ENCODE data around the gene PLCG1.
A peak's percentile ranks its signal among the peaks of the same experiment; 100 is the strongest.

PLCG1 gene

GRCh38 chr20:41134362-41135186 is 2.8 kb upstream of the PLCG1 start:
- DNase-seq (ENCODE audit: insufficient read length, low spot score), result no peak
- FAIRE-seq, result no peak
- TF ChIP-seq SPI1 (IDR thresholded peaks at IDR 0.05; ENCODE audit: low read depth, low read length) (no peak), POLR2AphosphoS5 (IDR thresholded peaks at IDR 0.05; ENCODE audit: low read depth, low read length) (no peak), POLR2A (IDR thresholded peaks at IDR 0.05; ENCODE audit: low read depth, low read length) (no peak), PAX5 (IDR thresholded peaks at IDR 0.05; ENCODE audit: insufficient read depth, low read length, severe bottlenecking) (no peak), TAF1 (IDR thresholded peaks at IDR 0.05; ENCODE audit: low read depth, low read length) (no peak), POU2F2 (IDR thresholded peaks at IDR 0.05; ENCODE audit: low read depth, low read length) (no peak)

GRCh38 chr20:41135187-41135887 is 2.0 kb upstream of the PLCG1 start:
- FAIRE-seq (peak; percentile 85), DNase-seq (ENCODE audit: insufficient read length, low spot score) (no peak)
- TF ChIP-seq SPI1 (IDR thresholded peaks at IDR 0.05; ENCODE audit: low read depth, low read length), result no peak
- no peak for TF ChIP-seq PAX5 (IDR thresholded peaks at IDR 0.05; ENCODE audit: insufficient read depth, low read length, severe bottlenecking)
- TF ChIP-seq POLR2A (IDR thresholded peaks at IDR 0.05; ENCODE audit: low read depth, low read length), result no peak
- no peak for TF ChIP-seq POLR2AphosphoS5 (IDR thresholded peaks at IDR 0.05; ENCODE audit: low read depth, low read length)
- TF ChIP-seq TAF1 (IDR thresholded peaks at IDR 0.05; ENCODE audit: low read depth, low read length), result no peak
- TF ChIP-seq POU2F2 (IDR thresholded peaks at IDR 0.05; ENCODE audit: low read depth, low read length), result no peak

DNA sequence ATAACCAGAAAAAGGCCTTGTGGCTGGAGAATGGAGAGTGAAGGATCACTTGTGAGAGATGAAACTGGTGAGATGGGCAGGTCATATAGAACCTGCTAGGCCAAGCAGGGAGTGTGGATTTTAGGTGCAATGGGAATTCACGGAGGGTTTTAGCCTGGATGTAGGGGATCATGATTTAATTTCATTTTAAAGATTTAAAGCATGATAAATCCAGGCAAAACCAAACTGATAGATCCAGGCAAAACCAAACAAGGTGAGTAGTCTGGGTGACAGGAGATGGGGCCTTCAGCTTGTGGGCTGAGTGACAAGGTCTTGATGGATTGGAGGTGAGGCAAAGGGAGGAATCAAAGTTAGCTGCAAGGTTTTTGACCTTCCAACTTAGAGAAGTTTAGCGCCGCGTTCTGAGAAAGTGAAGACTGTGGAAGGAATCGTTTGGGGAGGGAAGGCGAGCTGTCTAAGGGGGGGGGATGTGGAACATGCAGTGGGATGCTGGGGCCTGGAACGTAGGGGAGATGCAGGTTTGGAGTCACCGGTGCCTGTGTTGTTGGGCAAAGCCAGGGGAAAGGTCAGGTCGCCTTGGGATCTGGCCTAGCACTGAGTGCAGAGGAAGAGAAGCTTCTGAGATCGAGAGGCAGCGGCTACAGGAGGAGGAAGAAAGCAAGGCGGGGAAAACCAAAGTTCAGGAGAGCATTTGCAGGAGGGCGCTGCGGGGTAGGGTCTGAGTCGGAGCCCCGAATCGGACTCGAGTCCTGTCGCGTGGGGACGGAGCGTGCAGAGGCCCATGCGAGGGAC is 1.3 kb upstream of the PLCG1 start:
- TF ChIP-seq TAF1 (IDR thresholded peaks at IDR 0.05; ENCODE audit: low read depth, low read length) (no peak), SPI1 (IDR thresholded peaks at IDR 0.05; ENCODE audit: low read depth, low read length) (no peak), POU2F2 (IDR thresholded peaks at IDR 0.05; ENCODE audit: low read depth, low read length) (no peak), POLR2AphosphoS5 (IDR thresholded peaks at IDR 0.05; ENCODE audit: low read depth, low read length) (no peak), POLR2A (IDR thresholded peaks at IDR 0.05; ENCODE audit: low read depth, low read length) (no peak), PAX5 (IDR thresholded peaks at IDR 0.05; ENCODE audit: insufficient read depth, low read length, severe bottlenecking) (no peak)
- DNase-seq (ENCODE audit: insufficient read length, low spot score), result no peak
- no peak for FAIRE-seq

- FAIRE-seq, result no peak
These were observed 501 bp downstream of the PLCG1 start for GRCh38 chr20:41137614-41138474.

DNA sequence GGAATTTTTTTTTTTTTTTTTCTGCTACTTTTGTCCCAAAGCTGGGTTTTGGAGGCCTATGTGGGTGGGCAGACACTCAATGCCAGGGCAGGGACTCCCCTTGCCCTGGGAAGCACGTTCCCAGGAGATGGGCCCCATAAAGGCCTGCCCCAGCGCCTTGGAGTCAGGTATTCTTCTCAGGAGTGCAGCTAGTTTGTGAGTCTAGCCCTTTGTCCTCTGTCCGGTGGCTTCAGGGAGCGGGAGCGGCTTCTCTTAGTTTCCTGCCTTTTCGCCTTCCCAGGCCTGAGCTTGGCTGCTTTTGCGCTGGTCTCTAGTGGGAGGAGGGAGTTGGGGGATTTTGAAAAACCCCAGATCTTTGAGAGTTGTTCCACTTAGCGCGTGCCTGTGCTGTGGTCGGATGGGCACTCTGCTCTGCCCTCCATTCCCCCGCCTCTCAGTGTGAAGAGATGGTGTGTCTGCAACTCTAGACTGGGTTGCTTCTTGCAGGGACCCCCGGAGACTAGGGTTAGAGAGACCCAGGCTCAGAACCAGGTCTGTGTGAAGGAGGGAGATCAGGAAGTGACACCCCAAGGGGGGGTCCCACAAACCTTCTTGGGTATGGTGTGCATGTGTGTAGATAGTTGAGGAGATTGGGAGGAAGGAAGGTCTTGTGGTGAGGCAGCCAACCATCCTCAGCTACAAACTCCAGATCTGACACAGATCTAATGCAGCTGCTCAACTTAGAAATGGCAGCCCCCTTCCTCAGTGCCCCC is 1.3 kb downstream of the PLCG1 start:
- DNase-seq (ENCODE audit: insufficient read length, low spot score) (no peak), FAIRE-seq (peak; percentile 40)
- TF ChIP-seq POU2F2 (IDR thresholded peaks at IDR 0.05; ENCODE audit: low read depth, low read length) (no peak), POLR2AphosphoS5 (IDR thresholded peaks at IDR 0.05; ENCODE audit: low read depth, low read length) (no peak; the same call in 1 of the 2 replicates), SPI1 (IDR thresholded peaks at IDR 0.05; ENCODE audit: low read depth, low read length) (peak; percentile 52), PAX5 (IDR thresholded peaks at IDR 0.05; ENCODE audit: insufficient read depth, low read length, severe bottlenecking) (no peak), TAF1 (IDR thresholded peaks at IDR 0.05; ENCODE audit: low read depth, low read length) (peak; percentile 26; the same call in 1 of the 2 replicates), POLR2A (IDR thresholded peaks at IDR 0.05; ENCODE audit: low read depth, low read length) (no peak)

More at GRCh38 chr20:41137614-41138474, 501 bp downstream of the PLCG1 start:
- peak; percentile 57 for DNase-seq (ENCODE audit: insufficient read length, low spot score)
- TF ChIP-seq POLR2AphosphoS5 (IDR thresholded peaks at IDR 0.05; ENCODE audit: low read depth, low read length), result no peak
- no peak for TF ChIP-seq TAF1 (IDR thresholded peaks at IDR 0.05; ENCODE audit: low read depth, low read length)
- no peak for TF ChIP-seq POU2F2 (IDR thresholded peaks at IDR 0.05; ENCODE audit: low read depth, low read length)
- TF ChIP-seq SPI1 (IDR thresholded peaks at IDR 0.05; ENCODE audit: low read depth, low read length), result no peak
- no peak for TF ChIP-seq POLR2A (IDR thresholded peaks at IDR 0.05; ENCODE audit: low read depth, low read length)
- no peak for TF ChIP-seq PAX5 (IDR thresholded peaks at IDR 0.05; ENCODE audit: insufficient read depth, low read length, severe bottlenecking)

DNA sequence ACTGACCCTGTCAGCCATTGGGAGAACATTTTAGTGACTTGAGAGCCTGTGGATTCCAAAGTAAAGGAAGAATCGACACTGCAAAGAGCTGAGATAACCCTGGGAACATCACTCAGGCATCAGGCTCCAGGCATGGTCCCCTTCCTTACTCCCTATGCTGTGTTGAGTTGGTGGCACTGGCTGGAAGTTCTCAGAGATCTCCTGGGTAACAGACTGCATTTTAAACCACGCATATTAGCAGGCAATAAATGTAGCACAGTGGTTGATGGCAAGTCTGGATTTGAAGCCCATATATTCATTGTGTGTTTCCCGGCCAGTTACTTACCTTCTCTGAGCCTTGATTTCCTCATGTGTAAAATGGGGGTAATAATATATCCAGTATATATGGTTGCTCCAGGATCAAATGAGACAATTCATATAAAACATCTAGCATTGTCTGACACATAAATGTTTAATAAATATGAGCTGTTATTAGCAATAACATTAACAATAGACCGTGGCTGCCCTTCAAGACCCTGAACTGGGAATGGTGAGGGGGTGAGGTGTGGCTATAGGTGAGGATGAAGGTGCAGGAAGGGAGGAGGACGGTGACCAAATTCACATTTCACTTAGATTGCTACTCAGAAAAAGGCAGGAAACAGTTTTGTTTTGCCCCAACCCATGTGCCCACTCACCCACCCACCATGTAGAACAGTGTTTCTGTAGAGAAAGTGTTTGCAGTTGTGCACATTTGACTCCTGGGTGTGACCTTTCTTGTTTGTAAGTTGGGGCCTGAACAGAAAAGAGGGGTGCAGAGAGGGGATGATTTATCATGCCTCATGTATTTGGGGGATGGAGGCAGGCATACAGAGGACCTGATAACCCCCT is 2.1 kb downstream of the PLCG1 start:
- DNase-seq (ENCODE audit: insufficient read length, low spot score), result no peak
- no peak for FAIRE-seq
- TF ChIP-seq PAX5 (IDR thresholded peaks at IDR 0.05; ENCODE audit: insufficient read depth, low read length, severe bottlenecking), result no peak
- TF ChIP-seq POLR2AphosphoS5 (IDR thresholded peaks at IDR 0.05; ENCODE audit: low read depth, low read length), result no peak
- TF ChIP-seq POU2F2 (IDR thresholded peaks at IDR 0.05; ENCODE audit: low read depth, low read length), result no peak
- TF ChIP-seq SPI1 (IDR thresholded peaks at IDR 0.05; ENCODE audit: low read depth, low read length), result no peak
- no peak for TF ChIP-seq TAF1 (IDR thresholded peaks at IDR 0.05; ENCODE audit: low read depth, low read length)
- TF ChIP-seq POLR2A (IDR thresholded peaks at IDR 0.05; ENCODE audit: low read depth, low read length), result no peak

Data from GM12891 (cell line).